Measurements from ENCODE around the gene GPR143. TPM values are rescaled to one million over a fixed set of nuclear protein-coding genes. Genes with fewer than 3 reads are reported as not detected.

Gene GPR143
- total RNA-seq, 6 experiments from 2014 or later: 0.26 to 1.1 (median 0.43) TPM; not detected in 1

DNA sequence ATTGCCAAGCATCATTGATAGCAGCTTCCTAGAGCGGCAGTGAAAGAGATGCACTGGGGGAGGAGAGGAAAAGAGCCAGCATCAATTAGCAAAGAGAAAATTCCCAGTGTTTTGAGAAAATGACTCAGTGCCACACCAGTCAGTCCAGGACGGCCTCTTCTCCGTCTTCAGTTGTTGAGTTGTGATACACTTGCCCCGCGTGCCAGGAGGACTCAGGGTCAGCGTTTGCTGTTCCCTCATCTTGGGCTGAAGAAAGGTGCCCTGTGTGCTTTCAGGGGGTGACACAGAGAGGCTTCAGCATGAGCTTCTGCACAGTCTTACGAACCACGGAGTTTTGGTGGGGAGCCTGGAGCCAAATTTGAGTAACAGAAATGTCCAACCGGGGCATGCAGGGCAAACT, 82.3 kb downstream of the GPR143 start:
- TF ChIP-seq POLR2A (IDR thresholded peaks at IDR 0.05): no peak
- TF ChIP-seq, protein P1, sequence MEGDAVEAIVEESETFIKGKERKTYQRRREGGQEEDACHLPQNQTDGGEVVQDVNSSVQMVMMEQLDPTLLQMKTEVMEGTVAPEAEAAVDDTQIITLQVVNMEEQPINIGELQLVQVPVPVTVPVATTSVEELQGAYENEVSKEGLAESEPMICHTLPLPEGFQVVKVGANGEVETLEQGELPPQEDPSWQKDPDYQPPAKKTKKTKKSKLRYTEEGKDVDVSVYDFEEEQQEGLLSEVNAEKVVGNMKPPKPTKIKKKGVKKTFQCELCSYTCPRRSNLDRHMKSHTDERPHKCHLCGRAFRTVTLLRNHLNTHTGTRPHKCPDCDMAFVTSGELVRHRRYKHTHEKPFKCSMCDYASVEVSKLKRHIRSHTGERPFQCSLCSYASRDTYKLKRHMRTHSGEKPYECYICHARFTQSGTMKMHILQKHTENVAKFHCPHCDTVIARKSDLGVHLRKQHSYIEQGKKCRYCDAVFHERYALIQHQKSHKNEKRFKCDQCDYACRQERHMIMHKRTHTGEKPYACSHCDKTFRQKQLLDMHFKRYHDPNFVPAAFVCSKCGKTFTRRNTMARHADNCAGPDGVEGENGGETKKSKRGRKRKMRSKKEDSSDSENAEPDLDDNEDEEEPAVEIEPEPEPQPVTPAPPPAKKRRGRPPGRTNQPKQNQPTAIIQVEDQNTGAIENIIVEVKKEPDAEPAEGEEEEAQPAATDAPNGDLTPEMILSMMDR (IDR thresholded peaks at IDR 0.05): no peak
- no peaks in the 10 kb centered on the region for H3K9me3 ChIP-seq
- no peak overlapping the region for H3K4me3 ChIP-seq
- 84% methylated on average over 4 of the region's 9 CpGs for WGBS (ENCODE audit: insufficient coverage, low coverage, low lambda C conversion rate, missing lambda C conversion rate)
- no peaks in the 10 kb centered on the region for H3K4me1 ChIP-seq
- intact Hi-C loops (cut with DNase I): no loop called here
- H3K27ac ChIP-seq: no peak overlapping the region
- H3K36me3 ChIP-seq: no peaks in the 10 kb centered on the region
- DNase-seq (no peak), ATAC-seq (no peak)
- no peaks in the 10 kb centered on the region for H3K27me3 ChIP-seq

DNA sequence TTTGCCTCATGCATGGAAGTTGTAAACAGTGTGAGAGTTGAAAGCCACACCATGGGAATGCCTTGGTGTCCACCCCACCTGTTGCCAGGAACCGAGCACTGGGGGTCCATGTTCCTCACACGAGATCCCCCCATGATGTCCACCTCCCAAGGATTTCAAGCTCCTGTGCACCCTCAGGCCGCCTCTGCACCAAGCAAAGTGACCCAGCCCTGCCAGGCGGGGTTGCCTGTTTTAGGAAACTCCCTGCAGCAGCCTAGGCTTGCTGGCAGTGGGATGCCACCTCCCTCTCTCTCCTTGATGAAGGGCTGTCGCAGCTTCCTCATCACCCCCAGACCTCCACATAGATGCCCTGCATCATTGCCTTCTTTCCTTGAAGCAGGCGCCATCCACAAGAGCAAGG, 82.8 kb downstream of the GPR143 start:
- no peak overlapping the region for H3K27ac ChIP-seq
- no peaks in the 10 kb centered on the region for H3K36me3 ChIP-seq
- ATAC-seq (peak in 1 of 4 donors; percentile 23), DNase-seq (no peak)
- 60% methylated on average over 2 of the region's 6 CpGs for WGBS (ENCODE audit: insufficient coverage, low coverage, low lambda C conversion rate, missing lambda C conversion rate)
- H3K4me3 ChIP-seq: no peak overlapping the region
- no peaks in the 10 kb centered on the region for H3K9me3 ChIP-seq
- intact Hi-C loops (cut with DNase I): no loop called here
- TF ChIP-seq, protein P1 (IDR thresholded peaks at IDR 0.05): no peak
- H3K27me3 ChIP-seq: no peaks in the 10 kb centered on the region
- no peaks in the 10 kb centered on the region for H3K4me1 ChIP-seq

DNA sequence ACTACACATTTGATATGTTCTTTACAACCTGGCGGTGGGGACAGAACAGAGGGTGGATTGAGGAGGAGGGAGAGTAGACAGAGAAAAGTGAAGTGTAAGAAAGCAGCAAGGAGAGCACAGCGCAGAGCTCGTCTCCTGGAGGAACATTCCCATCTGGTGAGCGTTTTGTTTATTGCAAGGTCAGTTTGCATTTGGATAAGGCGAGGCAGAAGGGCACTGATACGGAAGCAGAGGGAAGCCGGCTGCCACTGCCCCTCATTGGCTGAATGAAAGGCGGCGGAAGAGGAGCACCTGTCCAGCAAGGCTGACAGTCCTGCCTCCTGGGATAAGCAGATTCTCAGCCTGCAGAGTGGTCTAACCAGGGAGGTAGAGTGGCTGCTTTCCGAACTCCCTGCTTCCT, 83.2 kb downstream of the GPR143 start:
- TF ChIP-seq, protein P1 (IDR thresholded peaks at IDR 0.05): peak in 1 of 4 donors; percentile 10
- TF ChIP-seq POLR2A (IDR thresholded peaks at IDR 0.05): no peak
- ATAC-seq (no peak), DNase-seq (no peak)
- 49% methylated on average over 4 of the region's 10 CpGs for WGBS (ENCODE audit: insufficient coverage, low coverage, low lambda C conversion rate, missing lambda C conversion rate)
- no peaks in the 10 kb centered on the region for H3K36me3 ChIP-seq
- H3K4me3 ChIP-seq: no peak overlapping the region
- intact Hi-C loops (cut with DNase I): no loop called here
- no peaks in the 10 kb centered on the region for H3K27me3 ChIP-seq
- H3K9me3 ChIP-seq: no peaks in the 10 kb centered on the region
- H3K27ac ChIP-seq: no peak overlapping the region
- no peaks in the 10 kb centered on the region for H3K4me1 ChIP-seq

DNA sequence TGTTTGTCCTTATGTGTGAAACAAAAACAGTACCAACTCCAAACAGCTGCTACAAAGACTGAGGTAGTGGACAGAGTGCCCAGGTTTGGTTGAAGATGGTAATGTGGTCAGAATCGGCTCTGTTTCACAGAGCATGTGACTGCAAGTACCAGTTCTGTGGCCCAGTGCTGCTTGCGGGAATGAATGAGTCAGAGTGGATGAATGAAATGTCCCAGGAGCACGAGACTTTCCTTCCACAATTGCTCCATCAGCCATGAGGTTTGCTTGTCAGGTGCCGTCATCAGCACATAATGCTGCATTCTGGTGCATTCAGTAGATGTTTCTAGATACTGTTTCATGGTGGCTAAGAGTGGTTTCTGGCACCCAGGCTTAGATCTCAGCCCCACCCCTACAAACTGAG, 84.2 kb downstream of the GPR143 start:
- H3K4me3 ChIP-seq: no peak overlapping the region
- intact Hi-C loops (cut with DNase I): no loop called here
- no peaks in the 10 kb centered on the region for H3K36me3 ChIP-seq
- no peaks in the 10 kb centered on the region for H3K4me1 ChIP-seq
- 81% methylated on average over 3 of the region's 4 CpGs for WGBS (ENCODE audit: insufficient coverage, low coverage, low lambda C conversion rate, missing lambda C conversion rate)
- no peak for ATAC-seq
- TF ChIP-seq POLR2A (IDR thresholded peaks at IDR 0.05): no peak
- TF ChIP-seq, protein P1 (IDR thresholded peaks at IDR 0.05): no peak
- H3K9me3 ChIP-seq: no peaks in the 10 kb centered on the region
- H3K27me3 ChIP-seq: no peaks in the 10 kb centered on the region
- DNase-seq: no peak
- H3K27ac ChIP-seq: no peak overlapping the region

DNA sequence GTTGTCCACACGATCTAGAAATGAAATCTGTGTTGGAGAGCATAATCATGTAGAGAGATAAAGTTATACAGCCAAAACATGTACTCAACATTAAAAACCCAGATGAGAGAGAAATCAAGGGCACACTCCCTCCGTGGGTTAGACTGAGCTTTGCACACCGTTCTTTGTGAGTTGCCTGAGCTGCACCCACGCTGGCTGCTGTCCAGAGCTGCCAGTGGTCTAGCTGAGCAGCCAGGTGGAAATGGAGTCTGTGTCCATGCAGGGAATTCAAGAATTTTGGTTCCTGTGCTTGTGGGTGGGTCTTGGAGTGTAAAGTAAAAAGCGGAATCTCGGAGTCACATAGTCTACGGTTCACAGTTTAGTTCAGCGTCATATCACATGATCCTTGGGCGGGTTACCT, 84.6 kb downstream of the GPR143 start:
- no peaks in the 10 kb centered on the region for H3K9me3 ChIP-seq
- no peak for TF ChIP-seq POLR2A (IDR thresholded peaks at IDR 0.05)
- TF ChIP-seq, protein P1 (IDR thresholded peaks at IDR 0.05): no peak
- H3K27me3 ChIP-seq: no peaks in the 10 kb centered on the region
- intact Hi-C loops (cut with DNase I): no loop called here
- DNase-seq (no peak), ATAC-seq (no peak)
- no peak overlapping the region for H3K27ac ChIP-seq
- WGBS (ENCODE audit: insufficient coverage, low coverage, low lambda C conversion rate, missing lambda C conversion rate): 79% methylated on average over 9 of the region's 9 CpGs
- H3K36me3 ChIP-seq: no peaks in the 10 kb centered on the region
- no peak overlapping the region for H3K4me3 ChIP-seq
- H3K4me1 ChIP-seq: no peaks in the 10 kb centered on the region

Measured in right lobe of liver (tissue), 6 donors.